HG02943 (cell line): ENCODE data around the gene SSC5D.

Experiments used
- ATAC-seq: cut with Tn5 transposase; IDR thresholded peaks from one replicate; pipeline ENCODE4 v1.9.1; 2021; ENCODE audit warnings: mild to moderate bottlenecking, low read depth, moderate library complexity; ENCODE audit not compliant: unreplicated experiment

Gene SSC5D

GRCh38 chr19:55552206-55552605 is 64.0 kb downstream of the SSC5D start:
- ATAC-seq, result no peak

DNA sequence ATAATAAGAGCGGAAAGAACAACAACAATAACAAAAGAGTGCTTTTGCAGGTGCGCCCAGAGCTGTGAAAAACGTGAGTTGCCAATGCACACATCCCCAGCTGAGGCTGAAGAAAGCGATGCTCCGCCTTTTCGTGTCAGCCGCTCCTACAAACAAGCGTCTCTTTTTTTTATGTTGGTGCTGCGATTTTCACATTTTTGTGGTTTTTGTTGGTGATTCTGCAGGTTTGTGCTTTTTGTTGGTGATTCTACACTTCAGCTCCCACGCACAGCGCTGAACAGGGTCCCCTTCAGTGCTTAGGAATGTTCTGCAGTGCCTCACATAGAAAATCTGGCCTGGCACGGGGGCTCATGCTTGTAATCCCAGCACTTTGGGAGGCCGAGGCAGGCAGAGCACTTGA is 64.4 kb downstream of the SSC5D start:
- no peak for ATAC-seq

DNA sequence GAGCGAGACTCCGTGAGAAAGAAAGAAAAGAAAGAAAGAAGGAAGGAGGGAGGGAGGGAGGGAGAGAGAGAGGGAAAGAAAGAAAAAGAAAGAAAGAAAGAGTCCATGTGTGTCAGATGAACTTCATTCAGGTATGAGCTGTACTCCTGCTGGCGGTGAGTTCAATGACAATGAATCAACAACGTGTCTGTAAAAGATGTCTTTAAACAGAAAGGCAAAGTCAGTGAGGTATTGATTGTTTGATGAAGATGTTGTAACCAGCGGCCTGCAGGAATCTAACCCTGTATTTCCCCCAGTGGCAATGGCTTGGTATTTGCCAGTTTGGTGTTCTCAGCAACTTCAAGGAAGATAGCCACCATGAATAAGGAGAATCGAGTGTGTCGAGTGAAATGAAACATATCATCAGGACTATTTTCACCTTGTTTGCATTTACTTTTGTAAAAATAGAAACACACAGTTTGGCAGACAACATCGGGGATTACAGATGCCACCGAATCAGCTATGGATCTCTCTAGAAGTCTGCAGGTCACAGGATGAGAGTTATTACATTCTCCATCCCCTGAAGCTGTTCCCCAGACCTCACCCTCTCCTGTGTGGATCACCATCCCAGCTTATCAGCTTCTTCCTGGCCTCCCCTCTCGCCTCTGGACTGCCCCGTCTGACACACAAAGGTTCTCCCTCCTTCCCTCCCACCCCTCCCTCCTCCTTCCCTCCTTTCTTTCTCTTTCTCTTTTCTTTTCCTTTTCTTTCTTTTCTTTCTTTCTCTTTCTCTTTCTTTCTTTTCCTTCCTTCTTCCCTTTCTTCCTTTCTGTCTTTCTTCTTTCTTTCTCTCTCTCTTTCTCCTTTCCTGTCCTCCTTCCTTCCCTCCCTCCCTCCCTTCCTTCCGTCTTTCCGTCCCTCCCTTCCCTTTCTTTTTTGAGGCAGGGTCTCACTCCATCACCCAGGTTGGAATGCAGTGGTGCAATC is 65.3 kb downstream of the SSC5D start:
- no peak for ATAC-seq

- ATAC-seq, result no peak
Observed at GRCh38 chr19:55554302-55554701, 66.1 kb downstream of the SSC5D start.

DNA sequence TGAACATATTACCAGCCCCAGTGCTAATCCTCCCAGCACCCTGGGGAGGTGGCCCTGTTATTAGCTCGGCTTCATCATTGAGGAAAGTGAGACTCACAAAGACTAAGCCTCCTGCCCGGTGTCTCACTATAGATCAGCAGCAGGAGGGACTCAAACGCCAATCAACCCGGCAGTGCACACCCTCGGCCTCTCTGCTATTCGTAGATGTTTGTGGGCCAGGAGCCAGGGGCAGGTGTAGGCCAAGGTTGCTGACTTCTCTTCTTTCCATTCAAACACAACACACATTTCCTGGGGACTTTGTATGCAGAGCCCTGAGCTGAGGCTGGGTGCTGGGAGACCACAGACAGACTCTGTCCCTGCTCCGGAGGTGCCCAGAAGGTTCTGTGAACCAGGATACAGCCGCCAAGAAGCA is 66.5 kb downstream of the SSC5D start:
- ATAC-seq, result no peak

- ATAC-seq, result no peak
Observed at GRCh38 chr19:55559684-55560083, 71.4 kb downstream of the SSC5D start.

DNA sequence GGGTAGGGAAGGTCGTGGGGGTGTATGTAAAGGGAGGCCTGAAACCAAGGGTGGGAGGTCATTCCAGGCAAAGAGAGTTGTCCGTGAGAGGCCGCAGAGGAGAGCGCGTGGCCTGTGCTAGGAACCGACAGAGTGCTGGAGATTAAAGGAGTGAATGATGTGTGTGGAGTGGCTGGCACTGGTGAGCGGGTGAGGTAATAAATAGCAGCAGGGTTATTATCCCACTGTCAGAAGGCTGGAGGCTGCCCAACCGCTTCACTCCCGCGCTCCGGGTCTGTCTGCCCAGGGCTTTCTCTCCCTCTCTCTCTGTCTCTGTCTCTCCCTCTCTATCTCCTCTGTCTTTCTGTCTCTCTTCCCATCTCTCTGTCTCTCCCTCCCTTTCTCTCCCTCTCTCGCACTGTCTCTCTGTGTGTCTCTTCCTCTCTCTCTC is 75.0 kb downstream of the SSC5D start:
- no peak for ATAC-seq

GRCh38 chr19:55566823-55567222 is 78.6 kb downstream of the SSC5D start:
- no peak for ATAC-seq

GRCh38 chr19:55567708-55568328 is 79.6 kb downstream of the SSC5D start:
- ATAC-seq, result no peak
